GM06990 (cell line): ENCODE data around the gene BCAP31.
A peak's percentile ranks its signal among the peaks of the same experiment; 100 is the strongest.

ENCODE experiments used
- DNase-seq: peaks from one replicate; pipeline ENCODE4 v3.0.0-alpha.2; 2011; ENCODE audit not compliant: insufficient read length; ENCODE audit errors: extremely low read depth
- H3K27me3 ChIP-seq: replicated peaks from 2 replicates; pipeline ENCODE4 v1.6.0; 2011; ENCODE audit warnings: low read length; ENCODE audit not compliant: control insufficient read depth, insufficient read depth
- H3K36me3 ChIP-seq: 2 replicates; pipeline ENCODE4 v1.5.1; 2011; ENCODE audit warnings: low read length; ENCODE audit not compliant: control insufficient read depth, insufficient read depth
- H3K4me3 ChIP-seq: replicated peaks from 2 replicates; pipeline ENCODE4 v1.5.1; 2011; ENCODE audit warnings: low read depth, mild to moderate bottlenecking, control low read depth, low read length
- TF ChIP-seq, protein P1 (sequence below): IDR thresholded peaks from 2 replicates; pipeline ENCODE4 v1.5.1; 2011; ENCODE audit warnings: low read length, control low read depth, mild to moderate bottlenecking, inconsistent platforms; ENCODE audit not compliant: insufficient read depth, poor library complexity, severe bottlenecking

The BCAP31 gene

DNA sequence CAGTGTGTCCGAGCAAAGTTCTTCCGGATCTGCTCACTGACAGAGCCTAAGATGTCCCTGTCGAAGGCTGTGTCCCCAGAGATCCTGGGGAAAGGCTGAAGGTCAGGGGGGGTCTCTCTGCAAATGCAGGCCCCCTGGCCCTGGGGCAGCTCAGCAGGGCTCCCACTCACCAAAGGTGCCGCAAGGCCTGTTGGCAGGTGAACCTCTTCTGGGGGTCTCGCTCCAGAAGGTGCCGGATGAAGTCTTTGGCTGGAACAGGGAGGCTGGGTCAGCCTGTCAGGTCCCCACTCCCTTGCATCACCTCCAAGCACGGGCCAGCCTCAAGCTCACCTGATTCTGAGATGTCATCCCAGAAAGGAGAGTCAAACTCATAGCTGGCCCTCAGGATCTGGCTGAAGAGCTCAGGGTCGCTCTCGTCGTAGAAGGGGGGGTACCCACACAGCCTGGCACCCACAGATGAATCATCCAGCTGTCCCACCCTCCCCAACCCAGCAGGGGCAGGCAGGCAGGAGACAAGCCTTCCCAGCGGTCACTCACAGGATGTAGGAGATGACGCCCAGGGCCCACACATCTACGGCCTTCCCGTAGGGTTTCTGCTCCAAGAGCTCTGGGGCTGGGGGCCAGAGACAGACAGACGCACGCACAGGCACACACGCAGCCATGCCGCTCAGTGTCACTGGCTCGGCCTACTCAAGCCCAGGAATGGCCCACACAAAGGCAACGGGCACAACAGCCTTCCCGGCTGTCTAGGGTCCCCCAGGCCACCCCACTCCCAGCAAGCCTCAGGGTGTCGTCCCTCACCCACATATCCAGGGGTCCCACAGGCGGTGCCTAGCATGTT is 53.2 kb downstream of the BCAP31 start:
- H3K36me3 ChIP-seq: no peaks in the 10 kb centered on the region
- TF ChIP-seq, protein P1, sequence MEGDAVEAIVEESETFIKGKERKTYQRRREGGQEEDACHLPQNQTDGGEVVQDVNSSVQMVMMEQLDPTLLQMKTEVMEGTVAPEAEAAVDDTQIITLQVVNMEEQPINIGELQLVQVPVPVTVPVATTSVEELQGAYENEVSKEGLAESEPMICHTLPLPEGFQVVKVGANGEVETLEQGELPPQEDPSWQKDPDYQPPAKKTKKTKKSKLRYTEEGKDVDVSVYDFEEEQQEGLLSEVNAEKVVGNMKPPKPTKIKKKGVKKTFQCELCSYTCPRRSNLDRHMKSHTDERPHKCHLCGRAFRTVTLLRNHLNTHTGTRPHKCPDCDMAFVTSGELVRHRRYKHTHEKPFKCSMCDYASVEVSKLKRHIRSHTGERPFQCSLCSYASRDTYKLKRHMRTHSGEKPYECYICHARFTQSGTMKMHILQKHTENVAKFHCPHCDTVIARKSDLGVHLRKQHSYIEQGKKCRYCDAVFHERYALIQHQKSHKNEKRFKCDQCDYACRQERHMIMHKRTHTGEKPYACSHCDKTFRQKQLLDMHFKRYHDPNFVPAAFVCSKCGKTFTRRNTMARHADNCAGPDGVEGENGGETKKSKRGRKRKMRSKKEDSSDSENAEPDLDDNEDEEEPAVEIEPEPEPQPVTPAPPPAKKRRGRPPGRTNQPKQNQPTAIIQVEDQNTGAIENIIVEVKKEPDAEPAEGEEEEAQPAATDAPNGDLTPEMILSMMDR: no peak
- DNase-seq: no peak
- H3K4me3 ChIP-seq: no peak overlapping the region
- no peaks in the 10 kb centered on the region for H3K27me3 ChIP-seq

DNA sequence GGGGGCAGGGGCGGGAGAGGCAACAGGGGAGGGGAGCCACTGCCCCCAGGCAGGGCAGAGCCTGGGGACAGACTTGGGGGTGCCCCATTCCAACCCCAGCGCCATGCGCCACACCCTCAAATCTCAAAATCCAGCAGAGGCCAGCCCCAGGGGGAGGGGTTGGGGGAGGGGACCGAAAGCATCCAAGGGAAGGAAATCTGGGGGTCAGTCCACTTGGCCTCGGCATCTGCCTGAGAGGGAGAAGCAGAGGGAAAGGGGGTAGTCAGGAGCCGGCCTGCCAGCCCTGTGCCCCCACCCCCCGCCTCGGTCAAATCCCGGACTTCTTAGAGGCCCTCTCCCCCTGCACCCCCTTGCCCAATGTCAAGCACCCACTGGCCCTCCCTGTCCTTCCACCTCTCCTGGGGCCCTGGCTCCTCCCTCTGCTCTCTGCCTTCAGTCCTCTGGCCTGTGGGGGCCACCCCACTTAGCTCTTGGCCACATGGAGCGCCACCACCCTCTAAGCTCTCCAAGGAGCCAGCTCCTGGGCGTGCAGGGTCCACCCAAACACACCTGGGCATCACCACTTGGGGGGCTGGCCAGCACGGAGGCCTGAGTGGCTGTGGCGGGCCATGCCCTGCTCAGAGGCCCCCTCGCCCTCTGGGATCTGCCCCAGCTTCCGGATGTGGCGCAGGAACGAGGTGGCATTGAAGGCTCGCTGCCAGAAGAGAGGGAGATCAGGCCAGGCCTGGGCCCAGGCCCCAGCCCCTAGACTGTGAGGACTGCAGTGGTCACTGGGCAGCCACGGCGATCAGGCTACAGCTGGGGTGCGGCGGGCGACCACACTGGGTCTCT is 54.1 kb downstream of the BCAP31 start:
- Histone ChIP-seq H3K27me3 (no peaks in the 10 kb centered on the region), H3K4me3 (no peak overlapping the region), H3K36me3 (no peaks in the 10 kb centered on the region)
- TF ChIP-seq, protein P1: no peak
- DNase-seq: no peak

DNA sequence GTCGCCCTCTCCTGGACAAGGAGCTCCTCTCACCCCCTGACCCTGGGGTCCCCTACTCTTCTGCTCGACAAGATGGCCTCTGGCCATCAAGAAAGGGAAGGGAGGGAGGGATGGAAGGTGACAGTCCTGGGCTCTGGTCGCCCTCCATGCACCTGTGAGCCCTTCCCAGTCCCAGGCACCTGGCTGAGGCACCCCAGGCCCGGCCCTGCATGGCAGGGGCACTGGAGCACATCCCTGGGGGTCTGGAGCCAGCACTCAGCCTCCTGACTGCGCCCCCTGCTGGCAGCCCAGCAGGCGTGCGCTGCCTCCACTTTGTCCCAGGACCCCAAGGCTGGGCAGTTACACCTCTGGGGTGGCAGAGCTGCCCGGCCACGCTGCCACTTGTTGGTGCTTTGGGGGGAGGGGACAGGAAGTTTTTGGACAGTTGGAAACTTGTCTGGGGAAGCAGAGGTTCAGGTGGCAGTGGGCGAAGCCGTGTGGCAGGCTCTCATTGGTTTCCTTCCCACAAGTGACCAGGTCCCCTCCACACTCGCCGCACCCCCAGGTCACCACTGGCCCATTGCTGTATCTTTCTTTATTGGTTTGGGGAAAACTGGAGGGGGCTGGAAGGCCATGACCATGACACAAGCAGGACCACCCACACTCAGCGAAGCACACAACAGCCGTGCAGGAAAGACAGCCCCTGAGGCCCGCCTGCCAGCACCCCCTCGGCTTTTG is 54.9 kb downstream of the BCAP31 start:
- H3K36me3 ChIP-seq: no peaks in the 10 kb centered on the region
- no peaks in the 10 kb centered on the region for H3K27me3 ChIP-seq
- H3K4me3 ChIP-seq: no peak overlapping the region
- TF ChIP-seq, protein P1: peak; percentile 80
- DNase-seq: no peak

DNA sequence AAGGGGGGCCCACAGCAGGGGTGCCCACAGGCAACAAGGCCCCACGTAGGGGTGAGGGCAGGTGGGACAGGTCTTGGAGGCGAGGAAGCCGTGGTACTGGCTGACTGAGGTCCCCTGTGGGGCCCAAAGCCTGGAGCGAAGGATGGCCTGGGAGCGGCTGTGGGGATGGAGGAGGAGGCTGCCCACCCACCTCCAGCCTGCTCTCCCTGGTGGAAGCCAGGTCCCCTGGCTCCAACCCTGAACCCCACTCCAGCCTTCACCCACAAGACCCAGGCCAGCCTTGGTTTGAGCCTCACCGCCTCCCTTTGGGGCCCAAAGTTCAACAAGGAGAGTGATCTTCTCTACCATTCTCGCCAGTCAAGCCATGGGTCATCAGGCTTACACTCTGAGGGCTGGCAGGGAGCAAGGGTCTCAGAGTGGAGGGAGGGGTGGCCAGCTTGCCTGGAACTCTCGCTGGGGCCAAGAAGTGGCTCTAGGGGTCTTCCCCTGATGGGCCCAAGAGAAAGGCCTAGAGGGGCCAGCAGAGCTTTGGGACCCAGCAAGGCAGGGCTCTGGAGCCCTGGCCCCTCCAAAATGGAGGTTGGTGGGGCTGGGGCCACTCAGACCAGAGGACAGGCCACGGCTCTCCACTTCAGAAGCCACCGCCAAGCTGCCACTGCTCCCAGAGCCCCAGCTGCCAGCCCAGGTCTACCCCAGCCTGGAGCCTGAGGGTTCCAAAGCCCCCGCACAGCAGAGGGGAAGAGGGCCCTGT is 55.6 kb downstream of the BCAP31 start:
- H3K4me3 ChIP-seq: no peak overlapping the region
- TF ChIP-seq, protein P1: no peak
- no peaks in the 10 kb centered on the region for H3K36me3 ChIP-seq
- no peaks in the 10 kb centered on the region for H3K27me3 ChIP-seq
- DNase-seq: no peak

DNA sequence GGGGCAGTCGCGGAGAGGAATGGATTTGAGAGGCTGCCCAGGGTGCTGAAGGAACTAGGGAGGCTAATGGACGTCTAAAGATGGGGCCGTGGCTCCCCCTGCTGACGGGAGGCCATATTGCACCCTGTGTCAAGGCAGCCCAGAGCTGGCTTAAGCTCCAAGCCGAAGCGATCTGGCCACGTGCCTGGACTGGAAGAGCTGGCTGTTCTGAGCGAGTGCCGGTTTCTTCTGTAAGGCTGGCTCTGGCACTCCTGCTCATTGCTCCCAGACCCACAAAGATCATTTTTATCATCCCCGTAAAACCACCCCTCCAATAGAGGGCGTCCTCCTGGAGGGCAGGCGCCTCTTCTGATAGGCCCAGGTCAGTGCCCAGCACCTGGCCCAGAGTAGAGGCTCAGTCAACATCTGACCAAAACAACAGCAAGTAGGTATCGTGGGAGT is 56.2 kb downstream of the BCAP31 start:
- TF ChIP-seq, protein P1: peak; percentile 69
- peak; percentile 69 for DNase-seq
- H3K4me3 ChIP-seq: peak overlapping the region; percentile 32; the same call in 1 of the 2 replicates
- no peaks in the 10 kb centered on the region for H3K36me3 ChIP-seq
- no peaks in the 10 kb centered on the region for H3K27me3 ChIP-seq
